Liver (tissue), 9 donors: Measurements from ENCODE around the gene BRINP1. TPM values are rescaled to one million over a fixed set of nuclear protein-coding genes. Genes with fewer than 3 reads are reported as not detected.

Experiments used
- DNase-seq: peaks from one replicate; pipeline ENCODE4 v3.0.0-alpha.2; 2017; ENCODE audit warnings: low spot score
- H3K27ac ChIP-seq, 2 donors: one replicate each; pipeline ENCODE4 v1.7.0; 2013; ENCODE audit warnings: inconsistent platforms in 2 of 2, low read length in 2 of 2, control low read depth in 1 of 2, low read depth in 1 of 2, mild to moderate bottlenecking in 1 of 2
- H3K27me3 ChIP-seq, 4 donors: one replicate each; pipeline versions ENCODE4 v1.6.1 to v1.7.0; 2013; ENCODE audit warnings: low read length in 3 of 4, inconsistent platforms in 1 of 4, mild to moderate bottlenecking in 1 of 4, moderate library complexity in 1 of 4; ENCODE audit not compliant: control insufficient read depth in 4 of 4, insufficient read depth in 4 of 4
- H3K36me3 ChIP-seq, 4 donors: one replicate each; pipeline versions ENCODE4 v1.6.1 to v1.7.0; 2013; ENCODE audit warnings: low read length in 3 of 4, mild to moderate bottlenecking in 3 of 4, low read depth in 1 of 4, moderate library complexity in 1 of 4; ENCODE audit not compliant: control insufficient read depth in 4 of 4, insufficient read depth in 3 of 4
- H3K4me1 ChIP-seq, 4 donors: one replicate each; pipeline versions ENCODE4 v1.6.1 to v1.7.0; 2013; ENCODE audit warnings: low read length in 3 of 4, mild to moderate bottlenecking in 3 of 4, moderate library complexity in 1 of 4; ENCODE audit not compliant: control insufficient read depth in 4 of 4, insufficient read depth in 4 of 4
- H3K4me3 ChIP-seq, 3 donors: one replicate each; pipeline versions ENCODE4 v1.6.1 to v1.7.0; 2013; ENCODE audit warnings: low read length in 3 of 3, control low read depth in 1 of 3, low read depth in 1 of 3, mild to moderate bottlenecking in 1 of 3
- H3K9ac ChIP-seq, 2 donors: one replicate each; pipeline ENCODE4 v1.7.0; 2013; ENCODE audit warnings: low read length in 2 of 2, mild to moderate bottlenecking in 2 of 2, moderate library complexity in 2 of 2, control low read depth in 1 of 2, low read depth in 1 of 2
- H3K9me3 ChIP-seq, 4 donors: one replicate each; pipeline versions ENCODE4 v1.6.1 to v1.7.0; 2013; ENCODE audit warnings: low read length in 3 of 4; ENCODE audit not compliant: control insufficient read depth in 4 of 4
- ATF3 ChIP-seq: IDR thresholded peaks from 2 replicates; pipeline ENCODE4 v1.6.1; 2016; ENCODE audit warnings: antibody characterized with exemption
- CTCF ChIP-seq: fragments of 150-350 bp; IDR thresholded peaks from 2 replicates; pipeline ENCODE4 v1.5.1; 2017; ENCODE audit warnings: improper control_type of control experiment, low read depth, low read length; ENCODE audit not compliant: missing input control
- FOXA1 ChIP-seq: IDR thresholded peaks from 2 replicates; pipeline ENCODE4 v1.6.1; 2016; ENCODE audit warnings: antibody characterized with exemption
- GABPA ChIP-seq, 2 donors: IDR thresholded peaks in 1 of 2; conservative IDR thresholded peaks in 1 of 2; 2 replicates each; pipeline ENCODE4 v1.6.1; 2016; ENCODE audit warnings: antibody characterized with exemption in 2 of 2, mild to moderate bottlenecking in 1 of 2, moderate library complexity in 1 of 2
- HNF4A ChIP-seq, 2 donors: conservative IDR thresholded peaks; 2 replicates each; pipeline ENCODE4 v1.6.1; 2016; ENCODE audit warnings: antibody characterized with exemption in 2 of 2, mild to moderate bottlenecking in 2 of 2
- HNF4G ChIP-seq: IDR thresholded peaks from 2 replicates; pipeline ENCODE4 v1.6.1; 2016; ENCODE audit warnings: antibody characterized with exemption
- JUND ChIP-seq, 2 donors: IDR thresholded peaks; 2 replicates each; pipeline ENCODE4 v1.6.1; 2016; ENCODE audit warnings: antibody characterized with exemption in 2 of 2
- MAX ChIP-seq: IDR thresholded peaks from 2 replicates; pipeline ENCODE4 v1.6.1; 2016; ENCODE audit warnings: antibody characterized with exemption
- NR2F2 ChIP-seq: IDR thresholded peaks from 2 replicates; pipeline ENCODE4 v1.6.1; 2016; ENCODE audit warnings: antibody characterized with exemption
- RAD21 ChIP-seq, 2 donors: IDR thresholded peaks; 2 replicates each; pipeline ENCODE4 v1.6.1; 2016; ENCODE audit warnings: antibody characterized with exemption in 2 of 2, mild to moderate bottlenecking in 2 of 2
- REST ChIP-seq: IDR thresholded peaks from 2 replicates; pipeline ENCODE4 v1.6.1; 2016; ENCODE audit warnings: antibody characterized with exemption, mild to moderate bottlenecking
- RXRA ChIP-seq, 2 donors: IDR thresholded peaks; 2 replicates each; pipeline ENCODE4 v1.6.1; 2017 to 2018; ENCODE audit warnings: antibody characterized with exemption in 2 of 2, mild to moderate bottlenecking in 1 of 2
- SP1 ChIP-seq: IDR thresholded peaks from 2 replicates; pipeline ENCODE4 v1.6.1; 2018; ENCODE audit warnings: antibody characterized with exemption, mild to moderate bottlenecking
- TAF1 ChIP-seq: conservative IDR thresholded peaks from 2 replicates; pipeline ENCODE4 v1.6.1; 2016; ENCODE audit warnings: antibody characterized with exemption, mild to moderate bottlenecking
- ZBTB33 ChIP-seq: IDR thresholded peaks from 2 replicates; pipeline ENCODE4 v1.6.1; 2016; ENCODE audit warnings: antibody characterized with exemption
- WGBS: extraction: QIAGEN DNeasy Blood & Tissue Kit; methylation state at CpG from one replicate; pipeline ENCODE4 v1.1.7; 2013; 5-methylcytosine and 5-hydroxymethylcytosine counted together
- polyA plus RNA-seq, 2 donors: library from polyadenylated mRNA; stranded (reverse) in 1 of 2; unstranded in 1 of 2; fragments of 200-250 nt in 1 of 2; fragments of >200 nt in 1 of 2; fragmentation: Nextera tagmentation in 1 of 2; extraction: Ambion mirVana in 1 of 2; gene quantifications; one replicate each; pipeline versions ENCODE4 v1.2.1 to v1.2.3, GENCODE V29; 2013 to 2015
- total RNA-seq, 2 donors: library from RNA; depleted of rRNA; stranded (reverse); fragments of >200 nt; gene quantifications; one replicate each; pipeline ENCODE4 v1.2.3, GENCODE V29; 2014
- donor health status: healthy.
- donor health status: healthy.
- donor health status: healthy.
- donor health status: healthy.
- donor health status: healthy.

BRINP1 gene
- total and polyA plus RNA-seq, 4 donors: under 0.01 to 0.43 (median 0.18) TPM

GRCh38 chr9:119357336-119358096, 11.7 kb downstream of the BRINP1 start:
- no peak overlapping the region for H3K4me3 ChIP-seq
- no peak for TF ChIP-seq FOXA1
- no peaks in the 10 kb centered on the region for H3K9me3 ChIP-seq
- no peak overlapping the region for H3K27ac ChIP-seq
- no peaks in the 10 kb centered on the region for H3K4me1 ChIP-seq
- no peak overlapping the region for H3K9ac ChIP-seq
- no peaks in the 10 kb centered on the region for H3K36me3 ChIP-seq
- peaks cover 0 to 6% (median 0%) of the 10 kb centered on the region in 4 donors for H3K27me3 ChIP-seq
- DNase-seq: no peak
- WGBS: 20% methylated on average over 2 of the region's 2 CpGs

- Histone ChIP-seq H3K9me3 (no peaks in the 10 kb centered on the region), H3K9ac (no peak overlapping the region), H3K4me3 (no peak overlapping the region), H3K27ac (no peak overlapping the region), H3K36me3 (no peaks in the 10 kb centered on the region), H3K4me1 (no peaks in the 10 kb centered on the region), H3K27me3 (no peaks in the 10 kb centered on the region)
- TF ChIP-seq NR2F2: no peak
- no peak for TF ChIP-seq HNF4G
- no peak for TF ChIP-seq MAX
- TF ChIP-seq RXRA (IDR thresholded peaks at IDR 0.05): no peak
- TF ChIP-seq ATF3: no peak
- TF ChIP-seq FOXA1: no peak
- TF ChIP-seq JUND (IDR thresholded peaks at IDR 0.05): no peak
- TF ChIP-seq CTCF: no peak
- TF ChIP-seq HNF4A (conservative IDR thresholded peaks at IDR 0.05): no peak
- TF ChIP-seq ZBTB33: no peak
- 29% methylated on average over 11 of the region's 11 CpGs for WGBS
- DNase-seq: no peak
Measured at GRCh38 chr9:119349351-119349825, 19.8 kb downstream of the BRINP1 start.

- Histone ChIP-seq H3K27ac (no peak overlapping the region), H3K27me3 (no peaks in the 10 kb centered on the region), H3K36me3 (no peaks in the 10 kb centered on the region), H3K4me1 (no peaks in the 10 kb centered on the region), H3K9me3 (no peaks in the 10 kb centered on the region), H3K4me3 (no peak overlapping the region), H3K9ac (no peak overlapping the region)
- DNase-seq: no peak
- whole genome bisulfite sequencing: 69% methylated on average over 13 of the region's 13 CpGs
- TF ChIP-seq SP1 (no peak), FOXA1 (no peak), GABPA (IDR thresholded peaks at IDR 0.05 in 1 of 2, conservative IDR thresholded peaks at IDR 0.05 in 1 of 2) (no peak), ATF3 (no peak), RAD21 (IDR thresholded peaks at IDR 0.05) (no peak), MAX (no peak), TAF1 (no peak), HNF4A (conservative IDR thresholded peaks at IDR 0.05) (no peak), REST (no peak), NR2F2 (no peak)
Measured at GRCh38 chr9:119343059-119343990, 25.9 kb downstream of the BRINP1 start.
